ENCODE measurements around the gene RNF126.

GRCh38 chr19:611481-611868 lies 51.5 kb downstream of the RNF126 start:
- TF ChIP-seq, protein P1, sequence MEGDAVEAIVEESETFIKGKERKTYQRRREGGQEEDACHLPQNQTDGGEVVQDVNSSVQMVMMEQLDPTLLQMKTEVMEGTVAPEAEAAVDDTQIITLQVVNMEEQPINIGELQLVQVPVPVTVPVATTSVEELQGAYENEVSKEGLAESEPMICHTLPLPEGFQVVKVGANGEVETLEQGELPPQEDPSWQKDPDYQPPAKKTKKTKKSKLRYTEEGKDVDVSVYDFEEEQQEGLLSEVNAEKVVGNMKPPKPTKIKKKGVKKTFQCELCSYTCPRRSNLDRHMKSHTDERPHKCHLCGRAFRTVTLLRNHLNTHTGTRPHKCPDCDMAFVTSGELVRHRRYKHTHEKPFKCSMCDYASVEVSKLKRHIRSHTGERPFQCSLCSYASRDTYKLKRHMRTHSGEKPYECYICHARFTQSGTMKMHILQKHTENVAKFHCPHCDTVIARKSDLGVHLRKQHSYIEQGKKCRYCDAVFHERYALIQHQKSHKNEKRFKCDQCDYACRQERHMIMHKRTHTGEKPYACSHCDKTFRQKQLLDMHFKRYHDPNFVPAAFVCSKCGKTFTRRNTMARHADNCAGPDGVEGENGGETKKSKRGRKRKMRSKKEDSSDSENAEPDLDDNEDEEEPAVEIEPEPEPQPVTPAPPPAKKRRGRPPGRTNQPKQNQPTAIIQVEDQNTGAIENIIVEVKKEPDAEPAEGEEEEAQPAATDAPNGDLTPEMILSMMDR (IDR thresholded peaks at IDR 0.05; ENCODE audit: poor library complexity), result no peak
- TF ChIP-seq EZH2 (IDR thresholded peaks at IDR 0.05; ENCODE audit: borderline replicate concordance) (no peak), EZH2phosphoT487 (IDR thresholded peaks at IDR 0.05; ENCODE audit: low read depth, severe bottlenecking, unreplicated experiment) (no peak)

Measured in hepatocyte (in vitro differentiated cells).